ENCODE measurements around the gene STYXL1.
"Not testable (repeated sequence)": the region's sequence is repeated elsewhere in the genome, so short reads cannot be mapped to it uniquely, and the experiment has no call there.

STYXL1 gene, protein sequence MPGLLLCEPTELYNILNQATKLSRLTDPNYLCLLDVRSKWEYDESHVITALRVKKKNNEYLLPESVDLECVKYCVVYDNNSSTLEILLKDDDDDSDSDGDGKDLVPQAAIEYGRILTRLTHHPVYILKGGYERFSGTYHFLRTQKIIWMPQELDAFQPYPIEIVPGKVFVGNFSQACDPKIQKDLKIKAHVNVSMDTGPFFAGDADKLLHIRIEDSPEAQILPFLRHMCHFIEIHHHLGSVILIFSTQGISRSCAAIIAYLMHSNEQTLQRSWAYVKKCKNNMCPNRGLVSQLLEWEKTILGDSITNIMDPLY

DNA sequence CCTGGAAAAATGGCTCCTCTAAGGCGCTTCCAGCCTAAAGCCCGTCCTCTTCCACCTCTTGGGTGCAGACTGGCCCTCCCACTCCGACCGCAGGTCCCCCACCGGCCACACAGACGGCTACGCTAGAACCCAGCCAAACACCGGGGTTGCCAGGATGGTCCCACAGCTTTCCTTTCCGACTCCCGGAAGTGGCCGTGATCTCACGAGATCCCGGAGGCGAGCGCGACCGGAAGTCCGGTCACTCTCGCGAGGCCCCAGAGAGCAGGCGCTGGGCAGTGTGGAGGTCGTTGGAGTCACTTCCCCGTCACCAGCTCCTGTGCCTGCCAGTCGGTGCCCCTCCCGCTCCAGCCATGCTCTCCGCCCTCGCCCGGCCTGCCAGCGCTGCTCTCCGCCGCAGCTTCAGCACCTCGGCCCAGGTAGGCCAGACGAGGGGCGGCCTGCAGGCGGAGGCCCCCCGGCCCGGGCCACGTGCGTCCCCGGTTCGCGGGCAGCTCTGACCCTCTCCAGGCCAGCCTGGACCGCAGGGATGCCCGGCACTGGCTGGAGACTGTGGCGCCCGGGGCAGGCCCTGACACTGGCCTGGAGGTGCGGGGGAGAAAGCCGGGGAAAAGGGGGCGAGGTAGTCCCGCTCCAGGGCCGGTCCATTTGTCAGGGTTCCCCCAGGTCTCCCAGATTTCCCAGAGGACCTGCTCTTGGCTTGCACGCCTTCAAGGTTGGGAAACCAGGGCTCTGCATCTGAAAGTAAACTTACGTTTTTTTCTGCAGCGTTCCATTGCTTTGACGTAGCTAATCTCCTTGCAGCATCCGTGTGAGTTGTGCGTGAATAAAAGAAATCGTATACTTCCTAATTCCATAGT is at the start of gene STYXL1, which contains the start of gene MDH2:
STYXL1 (minus strand) TSS at position 190 of the 857 bp plus-strand sequence. CDS start 17,477 bp downstream, outside the sequence.
MDH2 (plus strand) TSS at position 296 of the 857 bp plus-strand sequence; CDS start at position 351, 55 bp downstream.
- ATAC-seq: peak; percentile 95 to 96

DNA sequence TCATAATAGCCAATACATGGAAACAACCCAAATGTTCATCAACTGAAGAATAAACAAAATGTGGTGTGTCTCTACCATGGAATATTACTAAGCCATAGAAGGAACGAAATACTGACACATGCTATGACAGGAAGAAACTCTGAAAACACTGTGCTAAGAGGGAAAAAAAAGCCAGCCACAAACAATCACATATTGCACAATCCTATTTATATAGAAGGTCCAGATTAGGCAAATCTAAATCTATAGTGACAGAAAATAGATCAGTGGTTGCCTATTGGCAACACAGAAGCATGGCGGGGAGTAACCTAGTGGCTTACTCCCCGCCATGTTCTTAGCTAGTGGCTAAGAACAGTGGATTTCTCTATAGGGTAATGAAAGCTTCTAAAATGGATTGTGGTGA is 48.1 kb upstream of the STYXL1 start:
- no peak for ATAC-seq

DNA sequence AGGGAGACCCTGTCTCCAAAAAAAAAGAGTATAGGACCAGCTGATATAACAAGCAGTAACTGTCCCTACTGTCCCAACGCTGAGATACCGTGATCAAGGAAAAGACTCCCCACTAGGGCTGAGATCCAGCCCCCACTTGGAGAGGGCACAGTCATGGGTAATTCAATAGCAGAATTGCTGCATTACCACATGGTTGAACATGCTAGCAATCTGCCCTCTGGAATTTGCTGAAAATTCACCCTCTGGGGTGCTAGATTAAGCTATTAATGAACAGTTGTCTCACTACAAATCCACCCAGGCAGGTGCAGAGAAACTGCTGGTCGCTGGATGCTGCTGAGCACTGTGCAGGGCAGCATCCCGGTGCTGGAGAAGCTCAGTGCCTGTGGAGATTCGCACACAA is 46.5 kb upstream of the STYXL1 start:
- ATAC-seq: not testable (repeated sequence)

DNA sequence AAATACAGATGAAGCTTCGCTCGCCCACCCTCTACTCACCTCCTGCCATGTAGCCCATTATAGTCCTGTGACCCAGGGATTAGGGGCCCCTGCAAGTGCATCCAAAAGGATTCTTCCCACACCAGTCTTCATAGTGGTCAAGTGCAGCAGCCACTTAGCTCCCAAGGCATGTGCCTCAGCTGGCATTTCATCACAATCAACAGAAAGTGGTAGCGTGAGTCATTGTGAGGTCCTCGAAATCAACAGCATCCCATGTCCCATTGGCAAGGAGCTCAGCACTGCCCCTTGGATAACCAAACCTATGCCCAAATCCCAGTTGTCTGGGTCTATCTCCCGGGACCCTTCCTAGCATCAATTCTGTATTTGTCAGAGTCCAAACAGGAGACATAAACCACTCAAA is 45.7 kb upstream of the STYXL1 start:
- ATAC-seq: not testable (repeated sequence)

DNA sequence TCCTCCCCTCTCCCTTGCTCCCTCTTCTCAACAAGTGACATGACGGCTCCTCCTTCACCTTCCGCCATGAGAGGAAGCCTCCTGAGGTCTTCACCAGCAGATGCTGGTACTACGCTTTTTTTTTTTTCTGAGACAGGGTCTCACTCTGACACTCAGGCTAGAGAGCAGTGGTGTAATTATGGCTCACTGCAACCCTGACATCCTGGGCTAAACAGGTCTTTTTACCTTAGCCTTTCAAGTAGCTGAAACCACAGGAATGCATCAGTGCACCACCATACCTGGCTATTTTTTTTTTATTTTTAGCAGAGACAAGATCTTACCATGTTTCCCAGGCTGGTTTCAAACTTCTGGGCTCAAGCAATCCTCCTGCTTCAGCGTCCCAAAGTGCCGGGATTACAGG is 43.7 kb upstream of the STYXL1 start:
- ATAC-seq: no peak

DNA sequence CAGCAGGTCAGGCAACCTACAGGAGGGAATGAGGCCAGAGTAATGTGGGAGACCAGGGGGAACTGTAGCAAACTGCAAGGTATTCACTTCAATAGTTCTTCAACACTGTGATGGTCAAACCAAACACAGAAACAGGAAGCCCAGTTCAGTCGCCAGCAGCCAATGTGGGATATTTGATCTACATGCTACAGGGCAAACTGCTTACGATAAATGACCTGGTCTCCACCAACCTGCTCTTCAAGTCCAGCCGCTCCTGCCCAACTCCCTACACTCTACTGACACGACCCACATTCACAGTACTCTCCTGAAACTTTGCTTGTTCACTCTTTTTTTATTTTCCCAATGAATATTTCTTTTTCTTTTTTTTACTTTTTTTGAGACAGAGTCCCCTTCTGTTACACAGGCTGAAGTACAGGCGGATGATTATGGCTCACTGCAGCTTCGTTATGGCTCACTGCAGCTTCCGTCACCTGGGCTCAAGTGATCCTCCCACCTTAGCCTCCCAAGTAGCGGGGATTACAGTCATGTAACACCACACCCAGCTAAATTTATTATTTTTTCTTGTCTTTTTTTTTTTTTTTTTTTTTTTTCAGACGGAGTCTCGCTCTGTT is 42.2 kb upstream of the STYXL1 start:
- ATAC-seq: peak in 1 of 2 donors; percentile 20

DNA sequence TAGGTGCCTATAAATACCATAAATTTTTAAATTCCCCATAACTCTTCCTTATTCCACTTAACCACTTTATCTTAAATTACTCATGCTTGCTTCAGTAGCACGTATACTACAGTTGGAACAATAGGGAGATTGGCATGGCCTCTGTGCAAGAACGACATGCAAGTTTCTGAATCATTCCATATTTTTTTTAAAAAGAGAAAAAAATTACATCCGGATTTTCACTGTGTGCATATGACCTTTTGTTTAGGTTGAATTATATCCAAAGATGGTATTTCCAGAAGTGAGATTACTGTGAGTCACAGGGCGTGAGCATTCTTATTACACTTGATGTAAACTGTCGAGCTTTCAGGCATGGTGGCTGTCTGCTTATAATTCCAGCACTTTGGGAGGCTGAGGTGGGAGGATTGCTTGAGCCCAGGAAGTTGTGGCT is 39.6 kb upstream of the STYXL1 start:
- ATAC-seq: not testable (repeated sequence)

DNA sequence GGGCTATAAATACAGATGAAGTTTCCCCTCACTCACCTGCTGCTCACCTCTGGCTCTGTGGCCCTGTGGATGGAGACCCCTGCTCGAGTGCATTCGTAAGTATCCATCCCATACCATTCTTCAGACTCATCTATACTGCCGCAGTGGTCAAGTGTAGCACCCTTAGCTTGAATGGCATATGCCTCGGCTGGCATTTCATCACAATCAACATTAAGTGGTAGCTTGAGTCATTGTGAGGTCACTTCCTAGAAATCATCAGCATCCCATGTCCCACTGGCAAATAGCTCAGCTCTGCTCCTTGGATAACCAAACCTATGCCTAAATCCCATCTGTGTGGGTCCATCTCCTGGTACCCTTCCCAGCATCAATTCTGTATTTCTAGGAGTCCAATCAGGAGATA is 38.3 kb upstream of the STYXL1 start:
- no peak for ATAC-seq

DNA sequence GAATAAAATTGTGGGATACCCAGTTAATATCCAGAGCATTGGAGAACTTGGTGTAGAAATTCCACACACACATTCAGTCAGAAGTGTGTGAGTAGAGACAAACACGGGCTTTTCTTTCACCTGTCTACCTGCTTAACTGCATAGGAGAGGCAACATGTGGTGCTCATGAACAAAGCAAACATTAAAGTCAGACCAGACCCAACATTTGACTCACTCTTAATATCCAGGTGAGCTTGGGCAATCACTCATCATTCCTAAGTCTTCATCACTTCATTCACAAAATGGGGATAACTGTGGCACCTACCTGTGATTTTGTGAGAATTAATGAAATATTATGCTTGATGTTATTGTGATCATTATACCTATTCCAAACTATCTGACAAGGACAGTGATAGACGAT is 36.3 kb upstream of the STYXL1 start:
- not testable (repeated sequence) for ATAC-seq

DNA sequence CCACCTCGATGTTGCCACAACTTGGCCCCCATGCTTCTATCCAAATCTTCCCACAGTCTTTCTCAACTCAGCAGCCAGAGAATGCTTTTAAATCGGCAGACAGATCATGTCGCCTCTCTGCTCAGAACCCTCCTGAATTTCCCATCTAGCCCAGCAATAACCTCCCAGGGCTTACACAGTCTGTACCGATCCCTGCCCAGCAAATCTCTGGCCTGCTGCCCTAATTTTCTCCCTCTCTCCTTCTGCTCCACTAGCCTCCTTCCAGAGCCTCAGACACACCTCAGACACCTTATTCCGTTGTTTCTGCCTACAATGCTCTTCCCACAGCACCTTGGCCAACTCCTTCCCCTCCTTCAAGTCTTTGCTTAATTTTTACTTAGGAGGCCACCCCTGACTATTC is 32.4 kb upstream of the STYXL1 start:
- ATAC-seq: no peak

DNA sequence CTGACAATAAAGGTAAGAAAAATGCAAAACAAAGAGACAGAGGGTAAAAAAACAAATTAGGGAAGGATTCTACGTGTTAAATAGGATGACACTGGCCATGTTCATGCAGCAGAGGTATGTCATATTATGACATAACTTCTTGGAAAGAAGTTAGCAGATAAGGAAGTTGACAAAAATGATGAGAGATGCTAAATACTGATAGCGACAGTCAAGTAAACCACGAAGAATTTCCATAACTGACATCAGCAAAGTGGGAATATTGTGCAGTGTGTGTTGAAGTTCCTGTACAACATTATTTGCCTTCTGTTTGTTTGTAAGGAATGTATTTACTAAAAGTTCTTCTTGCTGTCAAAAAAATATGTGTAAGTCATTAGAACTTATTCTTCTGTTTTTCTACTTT is 29.6 kb upstream of the STYXL1 start:
- ATAC-seq: no peak

DNA sequence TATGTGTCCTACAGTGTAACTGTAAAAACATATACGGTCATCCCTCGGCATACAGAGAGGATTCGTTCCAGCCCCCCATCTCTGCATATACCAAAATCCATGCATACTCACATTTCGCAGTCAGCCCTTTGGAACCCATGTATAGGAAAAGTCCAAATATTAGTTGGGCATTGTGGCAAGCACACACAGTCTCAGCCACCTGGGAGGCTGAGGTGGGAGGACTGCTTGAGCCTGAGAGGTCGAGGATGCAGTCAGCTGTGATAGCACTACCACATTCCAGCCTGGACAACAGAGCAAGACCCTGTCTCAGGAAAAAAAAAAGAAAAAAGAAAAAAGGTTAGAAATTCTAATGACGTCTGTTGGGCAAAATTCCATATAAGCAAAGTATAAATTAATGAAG is 29.2 kb upstream of the STYXL1 start:
- no peak for ATAC-seq

DNA sequence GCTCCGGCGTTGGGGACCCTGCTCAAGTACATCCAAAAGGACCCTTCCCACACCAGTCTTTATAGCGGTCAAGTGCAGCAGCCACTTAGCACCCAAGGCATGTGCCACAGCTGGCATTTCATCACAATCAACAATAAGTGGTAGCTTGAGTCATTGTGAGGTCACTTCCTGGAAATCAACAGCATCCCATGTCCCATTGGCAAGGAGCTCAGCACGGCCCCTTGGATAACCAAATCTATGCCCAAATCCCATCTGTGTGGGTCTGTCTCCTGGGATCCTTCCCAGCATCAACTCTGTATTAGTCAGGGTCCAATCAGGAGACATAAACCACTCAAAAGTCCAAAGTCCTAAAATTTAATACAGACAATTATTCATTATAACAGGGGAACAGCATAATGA is 27.2 kb upstream of the STYXL1 start:
- no peak for ATAC-seq

DNA sequence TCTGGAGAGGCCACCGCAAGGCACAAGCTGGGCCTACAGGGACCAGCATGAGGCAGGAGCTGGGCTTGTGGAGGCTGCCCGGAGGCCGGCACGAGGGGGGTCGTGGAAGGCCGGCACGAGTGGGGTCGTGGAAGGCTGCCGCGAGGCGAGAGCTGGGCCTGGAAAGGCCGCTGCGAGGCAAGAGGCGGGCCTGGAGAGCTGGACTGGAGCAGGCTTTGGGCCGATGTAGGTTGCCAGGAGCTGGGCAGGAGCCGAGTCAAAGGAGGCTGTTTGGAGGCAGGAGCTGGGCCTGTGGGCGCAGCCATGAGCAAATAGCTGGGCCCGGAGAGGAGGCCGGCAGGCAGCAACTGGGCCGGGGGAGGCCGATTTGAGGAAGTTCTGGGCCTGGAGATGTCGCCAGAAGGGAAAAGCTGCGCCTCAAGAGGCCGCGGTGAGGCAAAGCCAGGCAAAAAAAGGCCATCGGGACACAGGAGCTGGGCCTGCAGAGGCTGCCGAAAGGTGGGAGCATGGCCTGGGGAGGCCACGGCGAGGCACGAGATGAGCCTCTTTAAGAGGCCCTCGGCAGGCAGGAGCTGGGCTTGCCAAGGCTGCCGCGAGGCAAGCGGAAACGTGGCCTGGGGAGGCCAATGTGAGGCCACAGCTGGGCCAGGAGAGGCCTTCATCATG is 26.6 kb upstream of the STYXL1 start:
- no peak for ATAC-seq

DNA sequence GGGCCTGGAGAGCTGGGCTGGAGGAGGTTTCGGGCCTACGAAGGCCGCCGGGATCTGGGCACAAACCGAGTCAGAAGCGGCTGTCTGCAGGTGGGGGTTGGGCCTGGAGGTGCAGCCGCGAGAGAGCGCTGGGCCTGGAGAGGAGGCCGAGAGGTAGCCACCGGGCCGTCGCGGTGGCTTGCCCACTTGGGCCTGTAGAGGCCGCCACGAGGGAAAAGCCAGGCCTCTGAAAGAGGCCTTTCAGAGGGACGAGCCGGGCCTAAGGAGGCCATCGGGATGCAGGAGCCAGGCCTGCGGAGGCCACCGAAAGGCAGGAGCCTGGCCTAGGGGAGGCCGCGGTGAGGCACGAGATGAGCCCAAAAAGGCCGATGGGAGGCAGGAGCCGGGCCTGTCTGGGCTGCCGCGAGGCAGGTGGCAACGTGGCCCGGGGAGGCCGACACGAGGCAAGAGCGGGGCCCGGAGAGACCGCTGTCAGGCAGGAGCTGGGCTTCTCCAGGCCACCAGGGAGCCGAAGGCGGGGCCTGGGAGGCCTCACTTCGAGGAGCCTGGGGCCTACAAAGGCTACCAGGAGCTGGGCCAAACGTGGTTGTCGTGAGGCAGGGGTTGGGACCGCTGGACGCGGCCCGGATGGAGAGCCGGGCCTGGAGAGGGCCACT is 25.7 kb upstream of the STYXL1 start:
- ATAC-seq: no peak

DNA sequence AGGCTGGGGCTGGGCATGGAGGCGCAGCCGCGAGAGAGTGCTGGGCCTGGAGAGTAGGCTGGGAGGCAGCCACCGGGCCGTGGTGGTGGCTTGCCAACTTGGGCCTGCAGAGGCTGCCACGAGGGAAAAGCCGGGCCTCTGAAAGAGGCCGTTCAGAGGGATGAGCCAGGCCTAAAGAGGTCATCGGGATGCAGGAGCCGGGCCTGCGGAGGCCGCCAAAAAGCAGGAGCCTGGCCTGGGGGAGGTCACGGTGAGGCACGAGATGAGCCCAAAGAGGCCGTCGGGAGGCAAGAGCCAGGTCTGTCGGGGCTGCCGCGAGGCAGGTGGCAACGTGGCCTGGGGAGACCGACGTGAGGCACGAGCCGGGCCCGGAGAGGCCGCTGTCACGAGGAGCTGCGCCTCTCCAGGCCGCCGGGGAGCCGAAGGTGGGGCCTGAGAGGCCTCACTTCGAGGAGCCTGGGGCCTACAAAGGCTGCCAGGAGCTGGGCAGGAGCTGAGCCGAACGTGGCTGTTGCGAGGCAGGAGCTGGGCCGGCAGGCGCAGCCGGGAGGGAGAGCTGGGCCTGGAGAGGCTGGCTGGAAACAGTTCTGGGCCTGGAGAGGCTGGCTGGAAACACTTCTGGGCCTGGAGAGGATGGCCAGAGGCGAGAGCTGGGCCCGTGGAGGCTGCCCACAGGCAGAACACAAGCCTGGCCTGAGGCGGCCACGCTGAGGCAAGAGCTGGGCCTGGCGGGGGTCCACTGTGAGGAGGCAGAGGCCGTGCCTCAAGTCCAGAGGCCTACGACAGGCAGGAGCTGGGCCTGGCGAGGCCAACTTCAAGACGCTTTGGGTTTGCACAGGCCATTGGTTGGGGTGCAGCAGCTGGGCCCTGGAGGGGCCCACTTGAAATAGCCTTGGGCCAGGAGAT is 24.7 kb upstream of the STYXL1 start:
- no peak for ATAC-seq

DNA sequence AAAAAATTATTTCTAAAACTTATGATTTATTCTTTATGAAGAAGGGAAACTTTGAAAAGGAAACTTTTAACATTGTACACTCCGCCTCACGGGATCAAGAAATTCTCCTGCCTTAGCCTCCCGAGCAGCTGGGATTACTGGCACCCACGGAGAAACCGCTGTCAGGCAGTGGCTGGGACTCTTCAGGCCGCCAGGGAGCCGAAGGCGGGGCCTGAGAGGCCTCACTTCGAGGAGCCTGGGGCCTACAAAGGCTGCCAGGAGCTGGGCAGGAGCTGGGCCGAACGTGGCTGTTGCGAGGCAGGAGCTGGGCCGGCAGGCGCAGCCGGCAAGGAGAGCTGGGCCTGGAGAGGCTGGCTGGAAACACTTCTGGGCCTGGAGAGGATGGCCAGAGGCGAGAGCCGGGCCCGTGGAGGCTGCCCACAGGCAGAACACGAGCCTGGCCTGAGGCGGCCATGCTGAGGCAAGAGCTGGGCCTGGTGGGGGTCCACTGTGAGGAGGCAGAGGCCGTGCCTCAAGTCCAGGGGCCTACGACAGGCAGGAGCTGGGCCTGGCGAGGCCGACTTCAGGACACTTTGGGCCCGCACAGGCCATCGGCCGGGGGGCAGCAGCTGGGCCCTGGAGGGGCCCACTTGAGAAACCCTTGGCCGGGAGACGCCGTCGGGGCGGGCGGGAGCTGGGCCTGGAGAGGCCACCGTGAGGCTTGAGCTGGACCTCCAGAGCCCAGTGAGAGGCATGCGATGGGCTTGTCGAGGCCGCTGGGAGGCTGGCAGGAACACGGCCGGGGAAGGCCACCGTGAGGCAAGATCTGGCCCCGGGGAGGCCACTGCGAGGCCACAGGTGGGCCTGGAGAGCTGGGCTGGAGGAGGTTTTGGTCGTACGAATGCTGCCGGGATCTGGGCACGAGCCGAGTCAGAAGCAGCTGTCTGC is 23.8 kb upstream of the STYXL1 start:
- ATAC-seq: no peak

DNA sequence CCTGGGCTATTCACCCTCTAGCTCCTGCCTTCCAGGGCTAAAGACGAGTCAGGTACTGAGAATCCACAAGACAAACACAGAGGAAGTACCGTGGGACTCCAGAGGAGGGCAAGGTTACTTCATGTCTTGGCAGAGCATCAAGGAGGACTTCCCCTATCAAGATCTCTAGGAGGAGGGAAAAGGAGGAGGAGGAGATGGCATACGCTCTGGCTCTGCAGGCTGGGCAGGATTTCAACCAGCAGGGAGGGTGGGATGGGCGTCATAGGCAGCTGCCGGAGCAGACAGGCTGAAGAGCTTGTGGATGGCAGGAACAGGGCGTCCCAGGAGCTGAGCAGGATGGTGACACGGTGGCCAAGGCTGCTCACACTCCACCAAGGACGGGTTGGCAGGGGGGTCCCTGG is 21.4 kb upstream of the STYXL1 start:
- no peak for ATAC-seq

DNA sequence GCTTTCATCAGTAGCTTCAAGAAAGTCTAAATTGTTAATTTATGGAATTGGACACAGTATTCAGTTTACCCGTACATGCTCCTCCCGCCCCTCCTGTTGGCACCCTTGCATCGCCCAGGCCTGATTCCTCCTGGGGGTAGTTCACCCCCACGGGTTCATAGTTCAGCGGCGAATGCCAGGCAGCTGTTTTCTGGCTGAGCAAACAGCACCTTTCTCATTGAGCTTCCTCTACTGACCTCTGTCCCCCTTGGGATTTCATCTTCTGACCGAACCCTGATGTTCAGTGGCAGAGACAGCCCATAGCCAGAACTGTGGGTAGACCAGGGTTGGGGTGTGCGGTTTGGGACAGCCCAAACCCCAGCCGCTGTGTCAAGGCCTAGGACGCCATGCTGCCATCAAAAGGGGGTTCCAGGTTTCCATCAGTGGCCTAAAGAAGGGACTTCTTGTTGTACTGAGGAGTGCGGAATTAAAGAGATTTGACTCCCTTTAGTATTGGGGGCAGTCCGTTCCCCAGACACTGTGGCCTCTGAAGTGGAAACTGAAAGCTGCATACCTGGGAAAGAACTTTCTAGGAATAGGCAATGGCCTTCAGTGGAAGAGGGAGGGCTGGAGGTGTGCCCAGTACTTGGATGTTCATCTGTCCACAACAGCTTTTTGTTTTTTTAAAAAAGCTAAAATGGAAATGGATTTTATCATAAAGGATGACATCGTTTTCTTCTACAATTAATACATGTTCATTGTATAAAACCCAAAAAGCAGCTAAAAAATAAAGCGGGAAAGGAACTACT is 19.1 kb upstream of the STYXL1 start:
- no peak for ATAC-seq
